OCI-LY7 (cell line): ENCODE data around the gene CDKL5.

Source experiments
- CTCF ChIP-seq: fragments of 200-600 bp; sonication (generic); conservative IDR thresholded peaks from 2 replicates; pipeline ENCODE4 v1.5.1; 2014; ENCODE audit warnings: mild to moderate bottlenecking, antibody characterized with exemption, low read length, moderate library complexity, mixed read lengths
- EZH2phosphoT487 ChIP-seq: fragments of 200-600 bp; sonication (generic); IDR thresholded peaks from 2 replicates; pipeline ENCODE4 v1.6.1; 2018; ENCODE audit warnings: low read depth, borderline replicate concordance, mild to moderate bottlenecking, mixed run types, antibody characterized with exemption, low read length, moderate library complexity, mixed read lengths

DNA sequence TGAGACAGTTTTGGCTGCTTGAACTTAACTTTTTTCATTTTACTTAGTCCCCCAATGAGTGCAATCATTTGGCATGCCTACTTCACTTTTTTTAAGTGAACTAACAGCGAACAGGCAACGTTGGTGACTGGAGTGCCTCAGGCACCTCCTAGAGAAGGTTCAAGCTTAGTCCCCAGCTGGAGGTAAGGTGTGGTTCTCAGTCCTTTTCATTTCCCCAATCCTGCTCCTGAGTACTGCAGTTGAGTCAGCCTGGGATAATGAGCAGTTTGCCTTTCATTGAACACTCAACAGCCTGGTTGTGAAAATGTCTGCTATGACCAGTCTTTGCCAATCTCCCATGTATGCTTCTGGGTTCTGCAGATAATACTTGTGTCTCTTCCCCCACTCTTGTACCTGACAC lies 109.5 kb downstream of the CDKL5 start:
- TF ChIP-seq CTCF = no peak
- TF ChIP-seq EZH2phosphoT487 = no peak
